Prostate gland (tissue), 2 donors: ENCODE results near the gene ATP5PB.

ENCODE experiments used
- CTCF ChIP-seq, 4 experiments: fragments of 200-600 bp in 2 of 4; fragments of 450-650 bp in 2 of 4; sonication (generic) in 2 of 4; IDR thresholded peaks; 1 replicate in 3 of 4; 2 replicates in 1 of 4; pipeline ENCODE4 v1.5.1; 2016 to 2019; ENCODE audit warnings: antibody characterized with exemption in 4 of 4, mild to moderate bottlenecking in 2 of 4, moderate library complexity in 2 of 4
- POLR2A ChIP-seq: fragments of 450-650 bp; IDR thresholded peaks from one replicate; pipeline ENCODE4 v1.6.1; 2016; ENCODE audit warnings: antibody characterized with exemption, mild to moderate bottlenecking

- no peak for TF ChIP-seq POLR2A
- TF ChIP-seq CTCF (IDR thresholded peaks at IDR 0.05): no peak
These were observed 16.5 kb downstream of the ATP5PB start for GRCh38 chr1:111465754-111466153.
